Neural cell (in vitro differentiated cells): Measurements from ENCODE around the gene UBASH3B. TPM values are rescaled to one million over a fixed set of nuclear protein-coding genes. Genes with fewer than 3 reads are reported as not detected.

Experiments
- H2AFZ ChIP-seq: fragments of 200-600, 300-800 bp; sonication (generic), shearing (Covaris generic); 2 replicates; pipeline ENCODE4 v1.6.0; 2014; ENCODE audit warnings: low read depth, mild to moderate bottlenecking, antibody characterized with exemption, low read length, moderate library complexity
- H3F3A ChIP-seq: fragments of 200-600 bp; shearing (Covaris generic); 2 replicates; pipeline ENCODE4 v1.6.1; 2016; ENCODE audit warnings: mild to moderate bottlenecking, moderate library complexity, mixed read lengths, antibody characterized with exemption, low read length; ENCODE audit not compliant: insufficient read depth, poor library complexity, severe bottlenecking
- H3K27ac ChIP-seq: fragments of 200-600, 300-800 bp; sonication (generic), shearing (Covaris generic); 2 replicates; pipeline ENCODE4 v1.5.1; 2014; ENCODE audit warnings: mild to moderate bottlenecking, low read length, moderate library complexity
- H3K27me3 ChIP-seq: fragments of 300-800, 200-600 bp; sonication (generic), shearing (Covaris generic); 2 replicates; pipeline ENCODE4 v1.6.0; 2014; ENCODE audit warnings: mild to moderate bottlenecking, low read depth, low read length, moderate library complexity; ENCODE audit not compliant: insufficient read depth
- H3K36me3 ChIP-seq: fragments of 300-800, 200-600 bp; sonication (generic), shearing (Covaris generic); 2 replicates; pipeline ENCODE4 v1.5.1; 2014; ENCODE audit warnings: mild to moderate bottlenecking, antibody characterized with exemption, low read length, moderate library complexity; ENCODE audit not compliant: insufficient read depth
- H3K4me2 ChIP-seq: fragments of 300-800, 200-600 bp; sonication (generic), shearing (Covaris generic); 2 replicates; pipeline ENCODE4 v1.6.0; 2014; ENCODE audit warnings: mild to moderate bottlenecking, low read length
- H3K4me3 ChIP-seq: fragments of 300-800, 200-600 bp; sonication (generic), shearing (Covaris generic); 2 replicates; pipeline ENCODE4 v1.5.1; 2014; ENCODE audit warnings: mild to moderate bottlenecking, low read length, moderate library complexity
- H3K79me2 ChIP-seq: fragments of 200-600 bp; shearing (Covaris generic); replicated peaks from 2 replicates; pipeline ENCODE4 v1.6.0; 2014; ENCODE audit warnings: mild to moderate bottlenecking, low read length, moderate library complexity; ENCODE audit not compliant: insufficient read depth
- H3K9ac ChIP-seq: fragments of 300-800, 200-600 bp; sonication (generic), shearing (Covaris generic); 2 replicates; pipeline ENCODE4 v1.6.1; 2016; ENCODE audit warnings: mild to moderate bottlenecking, low read length, mixed read lengths
- H3K9me2 ChIP-seq: fragments of 200-600 bp; shearing (Covaris generic); 2 replicates; pipeline ENCODE4 v1.6.1; 2016; ENCODE audit warnings: mild to moderate bottlenecking, low read length, mixed read lengths; ENCODE audit not compliant: insufficient read depth
- H3K9me3 ChIP-seq: fragments of 200-600, 300-800 bp; sonication (generic), shearing (Covaris generic); 2 replicates; pipeline ENCODE4 v1.6.1; 2016; ENCODE audit warnings: mild to moderate bottlenecking, mixed run types, low read length, moderate library complexity, mixed read lengths
- H4K20me1 ChIP-seq: fragments of 200-600 bp; shearing (Covaris generic); 2 replicates; pipeline ENCODE4 v1.6.1; 2016; ENCODE audit warnings: mild to moderate bottlenecking, mixed run types; ENCODE audit not compliant: insufficient read depth
- CTCF ChIP-seq: fragments of 450-650 bp; IDR thresholded peaks from 2 replicates; pipeline ENCODE4 v1.5.1; 2014; ENCODE audit warnings: antibody characterized with exemption, mild to moderate bottlenecking, moderate library complexity; ENCODE audit not compliant: poor library complexity, severe bottlenecking
- EP300 ChIP-seq: fragments of 450-650 bp; conservative IDR thresholded peaks from 2 replicates; pipeline ENCODE4 v1.6.1; 2014; ENCODE audit warnings: antibody characterized with exemption, mild to moderate bottlenecking, moderate library complexity; ENCODE audit not compliant: poor library complexity, severe bottlenecking
- EZH2 ChIP-seq: fragments of 200-600, 300-800 bp; shearing (Covaris generic), sonication (generic); IDR thresholded peaks from 2 replicates; pipeline ENCODE4 v1.6.1; 2014; ENCODE audit warnings: antibody characterized with exemption, low read length, borderline replicate concordance, mild to moderate bottlenecking; ENCODE audit not compliant: insufficient read depth, poor library complexity, severe bottlenecking
- MXI1 ChIP-seq: fragments of 450-650 bp; conservative IDR thresholded peaks from 2 replicates; pipeline ENCODE4 v1.6.1; 2014; ENCODE audit warnings: antibody characterized with exemption, mild to moderate bottlenecking; ENCODE audit not compliant: poor library complexity, severe bottlenecking
- POLR2AphosphoS5 ChIP-seq: IDR thresholded peaks from 2 replicates; pipeline ENCODE4 v1.6.1; 2012
- RAD21 ChIP-seq: fragments of 450-650 bp; conservative IDR thresholded peaks from 2 replicates; pipeline ENCODE4 v1.6.1; 2014; ENCODE audit warnings: antibody characterized with exemption, mild to moderate bottlenecking, moderate library complexity
- REST ChIP-seq: IDR thresholded peaks from 2 replicates; pipeline ENCODE4 v1.6.1; 2012; ENCODE audit warnings: borderline replicate concordance
- SMC3 ChIP-seq: fragments of 450-650 bp; conservative IDR thresholded peaks from 2 replicates; pipeline ENCODE4 v1.6.1; 2014; ENCODE audit warnings: antibody characterized with exemption, mild to moderate bottlenecking, moderate library complexity; ENCODE audit not compliant: poor library complexity
- TAF1 ChIP-seq: IDR thresholded peaks from 2 replicates; pipeline ENCODE4 v1.6.1; 2012; ENCODE audit warnings: low read depth
- polyA plus RNA-seq: library from polyadenylated mRNA; depleted of rRNA; stranded (reverse); fragments of >200 nt; gene quantifications from 2 replicates; pipeline ENCODE4 v1.2.3, GENCODE V29; 2014

UBASH3B gene
- polyA plus RNA-seq, 1 donor from 2014 or later: 4.2 TPM

GRCh38 chr11:122744357-122744756 is 88.8 kb downstream of the UBASH3B start:
- Histone ChIP-seq H3F3A (no peaks in the 10 kb centered on the region), H3K4me2 (no peak overlapping the region), H3K9ac (no peak overlapping the region), H3K36me3 (no peaks in the 10 kb centered on the region), H3K4me3 (no peak overlapping the region), H3K9me2 (no peaks in the 10 kb centered on the region), H4K20me1 (no peaks in the 10 kb centered on the region), H3K79me2 (no peaks in the 10 kb centered on the region), H3K9me3 (no peaks in the 10 kb centered on the region), H3K27ac (no peak overlapping the region), H3K27me3 (no peaks in the 10 kb centered on the region), H2AFZ (no peak overlapping the region)
- TF ChIP-seq POLR2AphosphoS5 (no peak), EZH2 (no peak), CTCF (no peak), REST (no peak), RAD21 (no peak), TAF1 (no peak), SMC3 (no peak)

GRCh38 chr11:122745111-122745510 is 89.6 kb downstream of the UBASH3B start:
- H3K27me3 ChIP-seq: no peaks in the 10 kb centered on the region
- H3K4me2 ChIP-seq: no peak overlapping the region
- no peaks in the 10 kb centered on the region for H3F3A ChIP-seq
- no peak overlapping the region for H2AFZ ChIP-seq
- no peak overlapping the region for H3K27ac ChIP-seq
- TF ChIP-seq CTCF (no peak), SMC3 (no peak), RAD21 (no peak), MXI1 (no peak), TAF1 (no peak), POLR2AphosphoS5 (no peak), EZH2 (no peak), EP300 (no peak)
- no peaks in the 10 kb centered on the region for H3K79me2 ChIP-seq
- no peak overlapping the region for H3K9ac ChIP-seq
- no peaks in the 10 kb centered on the region for H3K9me3 ChIP-seq
- no peak overlapping the region for H3K4me3 ChIP-seq
- H3K9me2 ChIP-seq: no peaks in the 10 kb centered on the region
- H4K20me1 ChIP-seq: no peaks in the 10 kb centered on the region
- H3K36me3 ChIP-seq: no peaks in the 10 kb centered on the region
